Coronary artery (tissue), 2 donors: ENCODE measurements around the gene CASZ1.

ENCODE experiments used
- DNase-seq: peaks from one replicate; pipeline ENCODE4 v3.0.0-alpha.2; 2017; ENCODE audit warnings: low spot score
- H3K27ac ChIP-seq, 2 donors: fragments of 200-600 bp; sonication (generic); one replicate each; pipeline ENCODE4 v1.5.1; 2016 to 2019
- H3K4me3 ChIP-seq: fragments of 200-600 bp; sonication (generic); 2 replicates; pipeline ENCODE4 v1.5.1; 2016; ENCODE audit warnings: mild to moderate bottlenecking, moderate library complexity
- CTCF ChIP-seq: fragments of 200-600 bp; sonication (generic); IDR thresholded peaks from one replicate; pipeline ENCODE4 v1.5.1; 2019; ENCODE audit warnings: antibody characterized with exemption

CASZ1 gene

GRCh38 chr1:10759413-10760200 lies 36.8 kb downstream of the CASZ1 start:
- no peak for TF ChIP-seq CTCF
- no peak for DNase-seq
- H3K27ac ChIP-seq, result no peak overlapping the region
- no peak overlapping the region for H3K4me3 ChIP-seq

GRCh38 chr1:10756842-10757241 lies 39.6 kb downstream of the CASZ1 start:
- Histone ChIP-seq H3K4me3 (no peak overlapping the region), H3K27ac (no peak overlapping the region)
- TF ChIP-seq CTCF, result no peak
- DNase-seq, result no peak

GRCh38 chr1:10755970-10756521 lies 40.4 kb downstream of the CASZ1 start:
- Histone ChIP-seq H3K27ac (no peak overlapping the region), H3K4me3 (no peak overlapping the region)
- DNase-seq, result no peak

GRCh38 chr1:10754568-10755329 lies 41.7 kb downstream of the CASZ1 start:
- Histone ChIP-seq H3K4me3 (no peak overlapping the region), H3K27ac (no peak overlapping the region)
- DNase-seq, result no peak
- TF ChIP-seq CTCF, result no peak

More at GRCh38 chr1:10755970-10756521, 40.4 kb downstream of the CASZ1 start:
- no peak for TF ChIP-seq CTCF

- no peak for TF ChIP-seq CTCF
- Histone ChIP-seq H3K4me3 (no peak overlapping the region), H3K27ac (no peak overlapping the region)
- no peak for DNase-seq
These were observed 43.1 kb downstream of the CASZ1 start for GRCh38 chr1:10753299-10753698.

GRCh38 chr1:10751561-10752085 lies 44.8 kb downstream of the CASZ1 start:
- Histone ChIP-seq H3K27ac (no peak overlapping the region), H3K4me3 (no peak overlapping the region)
- DNase-seq, result no peak
- TF ChIP-seq CTCF, result no peak
